Type B pancreatic cell (in vitro differentiated cells): ENCODE data around the gene SH2B2. TPM values are rescaled to one million over a fixed set of nuclear protein-coding genes. Genes with fewer than 3 reads are reported as not detected.
"Not testable (repeated sequence)": the region's sequence is repeated elsewhere in the genome, so short reads cannot be mapped to it uniquely, and the experiment has no call there.

Experiments used
- DNase-seq: peaks from one replicate; pipeline ENCODE4 v3.0.0; 2021; ENCODE audit warnings: mixed read lengths; ENCODE audit not compliant: unreplicated experiment; ENCODE audit errors: extremely low spot score
- H3K27ac Mint-ChIP-seq: 2 replicates; pipeline ENCODE4 v1.8.0; 2021; ENCODE audit warnings: mild to moderate bottlenecking, mixed read lengths
- H3K27me3 Mint-ChIP-seq: 2 replicates; pipeline ENCODE4 v1.8.0; 2021; ENCODE audit warnings: mixed read lengths
- H3K36me3 Mint-ChIP-seq: 2 replicates; pipeline ENCODE4 v1.8.0; 2021; ENCODE audit warnings: mixed read lengths
- H3K4me1 Mint-ChIP-seq: one replicate; pipeline ENCODE4 v1.8.0; 2021; ENCODE audit warnings: mixed read lengths; ENCODE audit not compliant: unreplicated experiment
- H3K4me3 Mint-ChIP-seq: 2 replicates; pipeline ENCODE4 v1.8.0; 2021; ENCODE audit warnings: mild to moderate bottlenecking, mixed read lengths
- H3K9me3 Mint-ChIP-seq: 2 replicates; pipeline ENCODE4 v1.8.0; 2021; ENCODE audit warnings: mixed read lengths
- CTCF ChIP-seq: fragments of 200-600 bp; sonication (generic); conservative IDR thresholded peaks from 2 replicates; pipeline ENCODE4 v1.5.0; 2021; ENCODE audit warnings: antibody characterized with exemption, mild to moderate bottlenecking
- total RNA-seq: library from RNA; stranded (reverse); gene quantifications from 2 replicates; pipeline ENCODE4 v1.2.1, GENCODE V29; 2021; ENCODE audit warnings: low replicate concordance

SH2B2 gene
- total RNA-seq, 1 donor from 2014 or later, result 9.5 TPM

GRCh38 chr7:102326157-102326889, 39.7 kb downstream of the SH2B2 start:
- H3K36me3 Mint-ChIP-seq, result no peaks in the 10 kb centered on the region
- DNase-seq, result peak; percentile 55
- no peak overlapping the region for H3K4me3 Mint-ChIP-seq
- no peak for TF ChIP-seq CTCF
- no peaks in the 10 kb centered on the region for H3K4me1 Mint-ChIP-seq
- no peak overlapping the region for H3K27ac Mint-ChIP-seq
- peaks cover 7% of the 10 kb centered on the region for H3K27me3 Mint-ChIP-seq
- no peaks in the 10 kb centered on the region for H3K9me3 Mint-ChIP-seq

GRCh38 chr7:102327183-102327582, 40.5 kb downstream of the SH2B2 start:
- not testable (repeated sequence) for DNase-seq, H3K4me1 Mint-ChIP-seq, H3K36me3 Mint-ChIP-seq, H3K9me3 Mint-ChIP-seq, H3K27me3 Mint-ChIP-seq, H3K4me3 Mint-ChIP-seq, H3K27ac Mint-ChIP-seq

GRCh38 chr7:102328863-102329262, 42.2 kb downstream of the SH2B2 start:
- DNase-seq, H3K9me3 Mint-ChIP-seq, H3K27me3 Mint-ChIP-seq, H3K4me3 Mint-ChIP-seq, H3K36me3 Mint-ChIP-seq, H3K27ac Mint-ChIP-seq, H3K4me1 Mint-ChIP-seq: not testable (repeated sequence)

GRCh38 chr7:102329366-102329765, 42.7 kb downstream of the SH2B2 start:
- H3K27me3 Mint-ChIP-seq, H3K4me3 Mint-ChIP-seq, H3K4me1 Mint-ChIP-seq, H3K9me3 Mint-ChIP-seq, H3K27ac Mint-ChIP-seq, H3K36me3 Mint-ChIP-seq: not testable (repeated sequence)
- DNase-seq, result peak; percentile 16

GRCh38 chr7:102330666-102331460, 44.2 kb downstream of the SH2B2 start:
- not testable (repeated sequence) for H3K4me1 Mint-ChIP-seq, H3K9me3 Mint-ChIP-seq, H3K4me3 Mint-ChIP-seq, H3K36me3 Mint-ChIP-seq, H3K27me3 Mint-ChIP-seq, H3K27ac Mint-ChIP-seq, DNase-seq

- not testable (repeated sequence) for H3K27me3 Mint-ChIP-seq, H3K36me3 Mint-ChIP-seq, H3K27ac Mint-ChIP-seq, H3K9me3 Mint-ChIP-seq, H3K4me3 Mint-ChIP-seq, H3K4me1 Mint-ChIP-seq
- peak; percentile 13 for DNase-seq
Observed at GRCh38 chr7:102335574-102335973, 48.9 kb downstream of the SH2B2 start.

- H3K27ac Mint-ChIP-seq, H3K4me3 Mint-ChIP-seq: not testable (repeated sequence)
Observed at GRCh38 chr7:102337002-102337401, 50.3 kb downstream of the SH2B2 start.

GRCh38 chr7:102337420-102337819, 50.8 kb downstream of the SH2B2 start:
- not testable (repeated sequence) for H3K27me3 Mint-ChIP-seq, H3K9me3 Mint-ChIP-seq, H3K27ac Mint-ChIP-seq, H3K4me1 Mint-ChIP-seq, H3K4me3 Mint-ChIP-seq, H3K36me3 Mint-ChIP-seq
- DNase-seq, result peak; percentile 7

More at GRCh38 chr7:102337002-102337401, 50.3 kb downstream of the SH2B2 start:
- not testable (repeated sequence) for H3K9me3 Mint-ChIP-seq, H3K4me1 Mint-ChIP-seq, DNase-seq, H3K36me3 Mint-ChIP-seq, H3K27me3 Mint-ChIP-seq

- not testable (repeated sequence) for H3K9me3 Mint-ChIP-seq
Observed at GRCh38 chr7:102340599-102341368, 54.1 kb downstream of the SH2B2 start.

GRCh38 chr7:102346983-102347382, 60.3 kb downstream of the SH2B2 start:
- not testable (repeated sequence) for DNase-seq, H3K4me1 Mint-ChIP-seq, H3K27me3 Mint-ChIP-seq, H3K27ac Mint-ChIP-seq, H3K9me3 Mint-ChIP-seq, H3K4me3 Mint-ChIP-seq, H3K36me3 Mint-ChIP-seq

More at GRCh38 chr7:102340599-102341368, 54.1 kb downstream of the SH2B2 start:
- not testable (repeated sequence) for DNase-seq, H3K27ac Mint-ChIP-seq, H3K4me3 Mint-ChIP-seq, H3K36me3 Mint-ChIP-seq, H3K4me1 Mint-ChIP-seq, H3K27me3 Mint-ChIP-seq

- not testable (repeated sequence) for H3K27me3 Mint-ChIP-seq, DNase-seq, H3K4me1 Mint-ChIP-seq, H3K4me3 Mint-ChIP-seq, H3K9me3 Mint-ChIP-seq, H3K27ac Mint-ChIP-seq, H3K36me3 Mint-ChIP-seq
Observed at GRCh38 chr7:102356344-102356743, 69.7 kb downstream of the SH2B2 start, which contains the start of gene SPDYE6. Gene SPDYE6, minus strand, starts transcription at chr7:102356444. Its CDS starts 421 bp downstream, at chr7:102356023.
